HepG2 (cell line): ENCODE measurements around the gene MAP3K2. TPM values are rescaled to one million over a fixed set of nuclear protein-coding genes. Genes with fewer than 3 reads are reported as not detected.

Experiments
- AKNA ChIP-seq: sonication (generic); formaldehyde crosslinking; IDR thresholded peaks from 2 replicates; pipeline ENCODE4 v1.4.0; 2020; ENCODE audit warnings: missing genetic modification reagents, borderline replicate concordance
- CCAR2 ChIP-seq: fragments of 200-400 bp; formaldehyde crosslinking; optimal IDR thresholded peaks from 2 replicates; pipeline ENCODE3; 2018; ENCODE audit warnings: low read depth, mild to moderate bottlenecking, low read length, moderate library complexity
- DRAP1 ChIP-seq: IDR thresholded peaks from 2 replicates; pipeline ENCODE4 v1.6.1; 2016; ENCODE audit warnings: missing genetic modification reagents, missing compliant biosample characterization
- GLI4 ChIP-seq: sonication (generic); formaldehyde crosslinking; IDR thresholded peaks from 2 replicates; pipeline ENCODE4 v1.5.1; 2020; ENCODE audit warnings: missing genetic modification reagents, mild to moderate bottlenecking, moderate library complexity, borderline replicate concordance
- GMEB1 ChIP-seq: sonication (generic); formaldehyde crosslinking; IDR thresholded peaks from 2 replicates; pipeline ENCODE4 v1.5.1; 2020; ENCODE audit warnings: missing genetic modification reagents, mild to moderate bottlenecking, borderline replicate concordance
- HOXA3 ChIP-seq: sonication (generic); formaldehyde crosslinking; IDR thresholded peaks from 2 replicates; pipeline ENCODE4 v1.5.0; 2020; ENCODE audit warnings: missing genetic modification reagents
- NONO ChIP-seq, 2 experiments: fragments of 450-650 bp in 1 of 2; sonication (generic) in 1 of 2; formaldehyde crosslinking in 1 of 2; IDR thresholded peaks in 1 of 2; conservative IDR thresholded peaks in 1 of 2; 2 replicates each; pipeline versions ENCODE4 v1.6.1 to v1.8.0; 2017 to 2022; ENCODE audit warnings: mild to moderate bottlenecking in 1 of 2, missing genetic modification reagents in 1 of 2, moderate library complexity in 1 of 2
- NR1H2 ChIP-seq: sonication (generic); formaldehyde crosslinking; IDR thresholded peaks from 2 replicates; pipeline ENCODE4 v1.8.1; 2022; ENCODE audit warnings: low read depth, missing genetic modification reagents, borderline replicate concordance
- PHF20 ChIP-seq: sonication (generic); formaldehyde crosslinking; IDR thresholded peaks from 2 replicates; pipeline ENCODE4 v1.5.0; 2020; ENCODE audit warnings: mild to moderate bottlenecking, missing genetic modification reagents
- PLSCR1 ChIP-seq: sonication (generic); formaldehyde crosslinking; IDR thresholded peaks from 2 replicates; pipeline ENCODE4 v1.5.0; 2020; ENCODE audit warnings: missing genetic modification reagents, mild to moderate bottlenecking, borderline replicate concordance
- RARA ChIP-seq: IDR thresholded peaks from 2 replicates; pipeline ENCODE4 v1.6.1; 2016; ENCODE audit warnings: missing genetic modification reagents, missing compliant biosample characterization
- RBAK ChIP-seq: sonication (generic); formaldehyde crosslinking; IDR thresholded peaks from 2 replicates; pipeline ENCODE4 v1.5.1; 2020; ENCODE audit warnings: mild to moderate bottlenecking, missing genetic modification reagents
- SP140L ChIP-seq: sonication (generic); formaldehyde crosslinking; IDR thresholded peaks from 2 replicates; pipeline ENCODE4 v1.4.0; 2020; ENCODE audit warnings: missing genetic modification reagents, borderline replicate concordance
- TBL1XR1 ChIP-seq: fragments of 150-350 bp; IDR thresholded peaks from 2 replicates; pipeline ENCODE4 v1.6.1; 2014; ENCODE audit warnings: borderline replicate concordance, low read length; ENCODE audit not compliant: partially characterized antibody
- TGIF2 ChIP-seq: IDR thresholded peaks from 2 replicates; pipeline ENCODE4 v1.6.1; 2016; ENCODE audit warnings: control low read depth, missing compliant biosample characterization
- ZBTB2 ChIP-seq: sonication (generic); formaldehyde crosslinking; IDR thresholded peaks from 2 replicates; pipeline ENCODE4 v1.8.0; 2022; ENCODE audit warnings: low read depth, missing genetic modification reagents
- ZNF17 ChIP-seq: sonication (generic); formaldehyde crosslinking; IDR thresholded peaks from 2 replicates; pipeline ENCODE4 v1.5.0; 2020; ENCODE audit warnings: mild to moderate bottlenecking, missing genetic modification reagents
- ZNF33A ChIP-seq: sonication (generic); formaldehyde crosslinking; IDR thresholded peaks from 2 replicates; pipeline ENCODE4 v1.5.1; 2020; ENCODE audit warnings: missing genetic modification reagents, mild to moderate bottlenecking, moderate library complexity, borderline replicate concordance
- ZNF644 ChIP-seq: IDR thresholded peaks from 2 replicates; pipeline ENCODE4 v1.6.1; 2016; ENCODE audit warnings: low read depth
- polyA plus RNA-seq, 8 experiments: library from polyadenylated mRNA; depleted of rRNA in 3 of 8; stranded (reverse) in 7 of 8; unstranded in 1 of 8; fragments of >200 nt; fragmentation: Illumina TruSeq in 4 of 8; extraction: Trizol in 4 of 8; gene quantifications; 2 replicates each; pipeline versions ENCODE4 v1.2.1 to v1.2.3, GENCODE V29; 2011 to 2016; ENCODE audit warnings: low read depth in 4 of 8, missing spikeins in 1 of 8, mixed read lengths in 1 of 8; ENCODE audit not compliant: insufficient read depth in 1 of 8
- total RNA-seq, 5 experiments: library from RNA; depleted of rRNA; stranded (reverse); fragments of >200 nt; fragmentation: Illumina TruSeq; extraction: Trizol; gene quantifications; 2 replicates each; pipeline ENCODE4 v1.2.3, GENCODE V29; 2016; ENCODE audit warnings: low read depth in 1 of 5

Gene MAP3K2
- total and polyA plus RNA-seq, 2 of the 13 experiments (the other 11 are each of a cell fraction or from before 2014, with no cell fraction given): 12.2 to 37.2 TPM

GRCh38 chr2:127414638-127415592 lies 27.1 kb upstream of the MAP3K2 start (continued):
- TF ChIP-seq RBAK (no peak), HOXA3 (CRISPR knock-in tag) (peak; percentile 84), NR1H2 (CRISPR knock-in tag) (no peak), ZNF644 (CRISPR knock-in tag) (0 out of 2 replicates have a peak, but pooled peaks have one; percentile 18), GLI4 (CRISPR knock-in tag) (no peak), TBL1XR1 (peak; percentile 35), CCAR2 (no peak), TGIF2 (CRISPR knock-in tag) (no peak), ZNF17 (CRISPR knock-in tag) (no peak), ZNF33A (CRISPR knock-in tag) (no peak), PHF20 (CRISPR knock-in tag) (no peak), SP140L (CRISPR knock-in tag) (no peak), NONO (IDR thresholded peaks at IDR 0.05) (no peak), NONO (CRISPR knock-in tag; conservative IDR thresholded peaks at IDR 0.05) (no peak), GMEB1 (CRISPR knock-in tag) (peak; percentile 34; the same call in 1 of the 2 replicates), ZBTB2 (CRISPR knock-in tag) (no peak), AKNA (CRISPR knock-in tag) (no peak), DRAP1 (CRISPR knock-in tag) (peak; percentile 58; the same call in 1 of the 2 replicates), RARA (CRISPR knock-in tag) (peak; percentile 98), PLSCR1 (no peak)
